ENCODE data around the gene SLC12A3.
"Not testable (repeated sequence)": the region's sequence is repeated elsewhere in the genome, so short reads cannot be mapped to it uniquely, and the experiment has no call there.

The SLC12A3 gene

GRCh38 chr16:56933828-56934598 is 69.0 kb downstream of the SLC12A3 start:
- peak overlapping the region; percentile 92 for H3K4me3 ChIP-seq (ENCODE audit: low read depth, low read length)
- no peak for TF ChIP-seq CTCF (IDR thresholded peaks at IDR 0.05; ENCODE audit: low read depth, low read length, missing control alignments)
- no peak for DNase-seq (ENCODE audit: low read depth)

GRCh38 chr16:56934599-56935145 is 69.7 kb downstream of the SLC12A3 start:
- H3K4me3 ChIP-seq (ENCODE audit: low read depth, low read length) = peak overlapping the region; percentile 92
- not testable (repeated sequence) for DNase-seq (ENCODE audit: low read depth)

GRCh38 chr16:56935201-56935600 is 70.2 kb downstream of the SLC12A3 start:
- peak overlapping the region; percentile 92 for H3K4me3 ChIP-seq (ENCODE audit: low read depth, low read length)
- no peak for TF ChIP-seq CTCF (IDR thresholded peaks at IDR 0.05; ENCODE audit: low read depth, low read length, missing control alignments)
- no peak for DNase-seq (ENCODE audit: low read depth)

- no peak for DNase-seq (ENCODE audit: low read depth)
- no peak for TF ChIP-seq CTCF (IDR thresholded peaks at IDR 0.05; ENCODE audit: low read depth, low read length, missing control alignments)
- H3K4me3 ChIP-seq (ENCODE audit: low read depth, low read length) = peak overlapping the region; percentile 17; the same call in 1 of the 2 replicates
Observed at GRCh38 chr16:56936491-56936890, 71.5 kb downstream of the SLC12A3 start.

GRCh38 chr16:56936950-56937349 is 71.9 kb downstream of the SLC12A3 start:
- no peak overlapping the region; the same call in 1 of the 2 replicates for H3K4me3 ChIP-seq (ENCODE audit: low read depth, low read length)
- no peak for TF ChIP-seq CTCF (IDR thresholded peaks at IDR 0.05; ENCODE audit: low read depth, low read length, missing control alignments)
- no peak for DNase-seq (ENCODE audit: low read depth)

- no peak for TF ChIP-seq CTCF (IDR thresholded peaks at IDR 0.05; ENCODE audit: low read depth, low read length, missing control alignments)
- H3K4me3 ChIP-seq (ENCODE audit: low read depth, low read length) = no peak overlapping the region
- no peak for DNase-seq (ENCODE audit: low read depth)
Observed at GRCh38 chr16:56938664-56939513, 73.9 kb downstream of the SLC12A3 start.

GRCh38 chr16:56939801-56940200 is 74.8 kb downstream of the SLC12A3 start:
- DNase-seq (ENCODE audit: low read depth) = no peak
- TF ChIP-seq CTCF (IDR thresholded peaks at IDR 0.05; ENCODE audit: low read depth, low read length, missing control alignments) = no peak
- no peak overlapping the region for H3K4me3 ChIP-seq (ENCODE audit: low read depth, low read length)
